Esophagus squamous epithelium (tissue), 5 donors: ENCODE data around the gene HTR6. TPM values are rescaled to one million over a fixed set of nuclear protein-coding genes. Genes with fewer than 3 reads are reported as not detected.
"Not testable (repeated sequence)": the region's sequence is repeated elsewhere in the genome, so short reads cannot be mapped to it uniquely, and the experiment has no call there.

Source experiments
- DNase-seq: peaks from one replicate; lab custom pipeline; 2025; lab: John Stamatoyannopoulos, UW
- H3K27ac ChIP-seq, 4 donors: fragments of 200-600 bp; sonication (generic); one replicate each; pipeline ENCODE4 v1.5.1; 2016 to 2019; ENCODE audit warnings: mild to moderate bottlenecking in 1 of 4
- H3K27me3 ChIP-seq, 4 donors: fragments of 200-600 bp; sonication (generic); 1 replicate in 3 of 4; 2 replicates in 1 of 4; pipeline versions ENCODE4 v1.5.1 to v1.6.0; 2017 to 2021; ENCODE audit warnings: antibody characterized with exemption in 1 of 4
- H3K36me3 ChIP-seq, 3 donors: fragments of 200-600 bp; sonication (generic); one replicate each; pipeline ENCODE4 v1.5.1; 2016 to 2019
- H3K4me1 ChIP-seq, 3 donors: fragments of 200-600 bp; sonication (generic); one replicate each; pipeline ENCODE4 v1.5.1; 2017 to 2019
- H3K4me3 ChIP-seq, 4 donors: fragments of 200-600 bp; sonication (generic); 1 replicate in 3 of 4; 2 replicates in 1 of 4; pipeline ENCODE4 v1.5.1; 2016 to 2019; ENCODE audit warnings: mild to moderate bottlenecking in 2 of 4, moderate library complexity in 1 of 4
- H3K9me3 ChIP-seq, 3 donors: fragments of 200-600 bp; sonication (generic); one replicate each; pipeline ENCODE4 v1.5.1; 2016 to 2019
- CTCF ChIP-seq, 6 experiments: fragments of 450-650 bp in 4 of 6; fragments of 200-600 bp in 2 of 6; sonication (generic) in 2 of 6; IDR thresholded peaks; one replicate each; pipeline ENCODE4 v1.5.1; 2016 to 2019; ENCODE audit warnings: antibody characterized with exemption in 6 of 6, mild to moderate bottlenecking in 4 of 6, moderate library complexity in 4 of 6
- POLR2A ChIP-seq, 4 donors: fragments of 450-650 bp; IDR thresholded peaks; one replicate each; pipeline ENCODE4 v1.6.1; 2017; ENCODE audit warnings: antibody characterized with exemption in 4 of 4, mild to moderate bottlenecking in 4 of 4, moderate library complexity in 3 of 4
- WGBS, 2 donors: methylation state at CpG; one replicate each; pipeline ENCODE4 v1.1.5; 2018; 5-methylcytosine and 5-hydroxymethylcytosine counted together
- intact Hi-C: fragments of 100-400 bp; cut with DNase I; formaldehyde crosslinking; loops from one replicate; pipeline ENCODE4 v1.15.0; 2022
- total RNA-seq, 4 donors: library from RNA; depleted of rRNA; stranded (reverse); fragments of >200 nt; gene quantifications; one replicate each; pipeline ENCODE4 v1.1.0, GENCODE V29; 2016
- donor health status: DM: yes; HTN: yes; CAD: no.

The HTR6 gene
- total RNA-seq, 4 donors from 2014 or later: not detected

DNA sequence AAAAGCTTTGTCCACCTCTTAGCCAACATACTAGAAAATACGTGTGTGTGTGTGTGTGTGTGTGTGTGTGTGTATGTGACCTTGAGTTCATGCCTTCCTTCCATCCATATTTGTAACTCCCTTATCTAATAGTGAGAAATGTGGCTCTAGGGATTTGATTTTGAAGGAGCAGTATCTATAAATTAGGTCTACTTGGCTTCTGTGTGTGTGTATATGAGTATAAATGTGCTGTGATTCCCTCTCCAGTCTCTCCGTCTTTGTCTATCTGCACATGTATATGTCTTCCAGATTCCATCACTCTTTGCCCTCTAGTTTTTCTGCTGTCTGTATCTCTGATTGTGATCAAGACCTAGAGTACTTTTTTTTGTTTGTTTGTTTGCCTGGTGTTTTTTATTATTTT is 32.5 kb upstream of the HTR6 start:
- WGBS, 2 donors: 87 to 89% methylated on average over 2 of the region's 2 CpGs
- peaks cover 0 to 30% (median 0%) of the 10 kb centered on the region in 3 donors for H3K36me3 ChIP-seq
- no peak overlapping the region for H3K4me3 ChIP-seq
- intact Hi-C loops: no loop called here
- DNase-seq: no peak
- TF ChIP-seq CTCF (IDR thresholded peaks at IDR 0.05) (no peak), POLR2A (IDR thresholded peaks at IDR 0.05) (no peak)
- H3K27me3 ChIP-seq: no peaks in the 10 kb centered on the region
- H3K9me3 ChIP-seq: no peaks in the 10 kb centered on the region
- no peak overlapping the region for H3K27ac ChIP-seq
- H3K4me1 ChIP-seq: peaks cover 0 to 9% (median 8%) of the 10 kb centered on the region in 3 donors

GRCh38 chr1:19633106-19633505 is 31.6 kb upstream of the HTR6 start:
- Histone ChIP-seq H3K9me3 (no peaks in the 10 kb centered on the region), H3K36me3 (peaks cover 0 to 21% (median 0%) of the 10 kb centered on the region in 3 donors), H3K4me3 (no peak overlapping the region), H3K4me1 (peaks cover 0 to 9% (median 8%) of the 10 kb centered on the region in 3 donors), H3K27ac (no peak overlapping the region), H3K27me3 (no peaks in the 10 kb centered on the region)
- TF ChIP-seq CTCF (IDR thresholded peaks at IDR 0.05) (no peak), POLR2A (IDR thresholded peaks at IDR 0.05) (no peak)
- WGBS, 2 donors: 87 to 92% methylated on average over 2 of the region's 2 CpGs
- intact Hi-C loops: no loop called here
- DNase-seq: no peak

GRCh38 chr1:19635064-19635463 is 29.6 kb upstream of the HTR6 start:
- H3K27ac ChIP-seq, intact Hi-C loops, DNase-seq, H3K27me3 ChIP-seq, H3K9me3 ChIP-seq, H3K4me3 ChIP-seq, H3K36me3 ChIP-seq: not testable (repeated sequence)
- H3K4me1 ChIP-seq: peaks cover 4 to 18% (median 13%) of the 10 kb centered on the region in 3 donors
- WGBS, 2 donors: 76 to 92% methylated on average over 9 of the region's 9 CpGs

DNA sequence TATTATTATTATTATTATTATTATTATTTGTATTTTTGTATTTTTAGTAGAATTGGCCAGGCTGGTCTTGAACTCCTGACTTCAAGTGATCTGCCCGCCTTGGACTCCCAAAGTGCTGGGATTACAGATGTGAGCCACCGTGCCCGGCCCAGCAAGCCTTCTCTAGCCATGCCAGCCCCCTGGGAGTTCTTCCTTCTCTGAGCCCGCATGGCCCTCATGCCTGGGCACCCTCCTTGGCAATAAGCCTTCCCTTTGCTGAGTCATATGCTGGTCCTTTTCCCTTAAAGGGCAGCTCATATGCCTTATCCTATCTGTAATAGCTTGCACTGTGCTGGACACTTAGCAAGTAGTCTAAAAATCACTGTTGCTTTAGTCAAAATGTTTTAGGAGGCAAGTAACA is 29.0 kb upstream of the HTR6 start:
- Histone ChIP-seq H3K36me3 (no peaks in the 10 kb centered on the region), H3K9me3 (no peaks in the 10 kb centered on the region), H3K4me3 (no peak overlapping the region), H3K27ac (no peak overlapping the region), H3K4me1 (peaks cover 10 to 24% (median 19%) of the 10 kb centered on the region in 3 donors), H3K27me3 (no peaks in the 10 kb centered on the region)
- intact Hi-C loops: no loop called here
- WGBS, 2 donors: 47 to 73% methylated on average over 4 of the region's 4 CpGs
- DNase-seq: no peak
- TF ChIP-seq CTCF (IDR thresholded peaks at IDR 0.05): no peak
- TF ChIP-seq POLR2A (IDR thresholded peaks at IDR 0.05): no peak

DNA sequence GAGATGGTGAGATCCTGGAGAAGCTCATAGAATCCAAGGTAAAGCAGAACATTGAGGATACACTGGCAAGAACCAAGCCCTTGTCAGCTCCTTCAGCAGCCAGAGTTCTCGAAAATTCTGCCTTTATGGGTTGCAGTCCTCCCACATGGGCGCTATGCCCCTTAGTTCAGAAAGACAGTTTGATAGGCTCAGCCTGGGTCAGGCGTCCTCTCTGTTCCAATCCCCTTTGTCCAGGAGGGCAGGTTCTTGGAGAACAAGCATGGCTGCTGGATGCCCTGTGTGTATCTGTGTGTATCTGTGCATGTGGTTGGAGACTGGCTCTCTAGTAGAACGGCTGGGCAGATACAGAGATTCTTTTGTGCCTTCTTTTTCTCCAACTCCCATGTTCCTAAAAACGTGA is 28.6 kb upstream of the HTR6 start:
- Histone ChIP-seq H3K27me3 (no peaks in the 10 kb centered on the region), H3K27ac (no peak overlapping the region), H3K4me3 (no peak overlapping the region), H3K4me1 (peaks cover 14 to 28% (median 23%) of the 10 kb centered on the region in 3 donors), H3K36me3 (no peaks in the 10 kb centered on the region), H3K9me3 (no peaks in the 10 kb centered on the region)
- intact Hi-C loops: no loop called here
- DNase-seq: no peak
- TF ChIP-seq POLR2A (IDR thresholded peaks at IDR 0.05): no peak
- no peak for TF ChIP-seq CTCF (IDR thresholded peaks at IDR 0.05)
- 73 to 76% methylated on average over 5 of the region's 5 CpGs for WGBS, 2 donors

- H3K36me3 ChIP-seq, H3K27ac ChIP-seq, H3K27me3 ChIP-seq, intact Hi-C loops, H3K9me3 ChIP-seq, DNase-seq, H3K4me3 ChIP-seq: not testable (repeated sequence)
- 90 to 93% methylated on average over 10 of the region's 10 CpGs for WGBS, 2 donors
- peaks cover 14 to 35% (median 26%) of the 10 kb centered on the region in 3 donors for H3K4me1 ChIP-seq
These were observed 27.9 kb upstream of the HTR6 start for GRCh38 chr1:19636749-19637148.
